H9 (cell line): ENCODE data around the gene KIF13A. TPM values are rescaled to one million over a fixed set of nuclear protein-coding genes. Genes with fewer than 3 reads are reported as not detected.

Source experiments
- DNase-seq: peaks from one replicate; pipeline ENCODE4 v3.0.0-alpha.2; 2017
- H2AFZ ChIP-seq: one replicate; pipeline ENCODE4 v1.6.1; 2013; ENCODE audit warnings: mild to moderate bottlenecking, low read length, control low read depth, moderate library complexity
- H2AK5ac ChIP-seq: 2 replicates; pipeline ENCODE4 v1.6.1; 2013; ENCODE audit warnings: low read length, control low read depth, mixed read lengths; ENCODE audit not compliant: insufficient read length
- H2BK120ac ChIP-seq: one replicate; pipeline ENCODE4 v1.6.1; 2013; ENCODE audit warnings: low read depth, mild to moderate bottlenecking, low read length, control low read depth, inconsistent platforms; ENCODE audit not compliant: poor library complexity, severe bottlenecking
- H2BK12ac ChIP-seq: 2 replicates; pipeline ENCODE4 v1.6.1; 2013; ENCODE audit warnings: low read length, control low read depth, mixed read lengths, low read depth; ENCODE audit not compliant: insufficient read length
- H2BK15ac ChIP-seq: 2 replicates; pipeline ENCODE4 v1.6.1; 2013; ENCODE audit warnings: low read depth, low read length, control low read depth
- H2BK20ac ChIP-seq: one replicate; pipeline ENCODE4 v1.6.1; 2013; ENCODE audit warnings: low read depth, mild to moderate bottlenecking, low read length, control low read depth, inconsistent platforms; ENCODE audit not compliant: poor library complexity, severe bottlenecking
- H2BK5ac ChIP-seq: 2 replicates; pipeline ENCODE4 v1.6.1; 2013; ENCODE audit warnings: low read length, control low read depth, mixed read lengths; ENCODE audit not compliant: insufficient read length
- H3K14ac ChIP-seq: 2 replicates; pipeline ENCODE4 v1.6.1; 2013; ENCODE audit warnings: low read length, control low read depth; ENCODE audit not compliant: insufficient read depth
- H3K18ac ChIP-seq: 2 replicates; pipeline ENCODE4 v1.6.1; 2013; ENCODE audit warnings: low read depth, mild to moderate bottlenecking, mixed read lengths, low read length, control low read depth; ENCODE audit not compliant: insufficient read length
- H3K23ac ChIP-seq: 2 replicates; pipeline ENCODE4 v1.6.1; 2013; ENCODE audit warnings: low read length, control low read depth, mixed read lengths, low read depth; ENCODE audit not compliant: insufficient read length
- H3K23me2 ChIP-seq: 2 replicates; pipeline ENCODE4 v1.6.1; 2013; ENCODE audit warnings: low read depth, mild to moderate bottlenecking, mixed read lengths, low read length, control low read depth; ENCODE audit not compliant: insufficient read length, poor library complexity, severe bottlenecking
- H3K27ac ChIP-seq: 2 replicates; pipeline ENCODE4 v1.5.1; 2013; ENCODE audit warnings: low read length, control low read depth, mixed read lengths, low read depth; ENCODE audit not compliant: insufficient read length
- H3K27me3 ChIP-seq: 2 replicates; pipeline ENCODE4 v1.6.1; 2013; ENCODE audit warnings: low read length, control low read depth, inconsistent platforms; ENCODE audit not compliant: insufficient read depth
- H3K4ac ChIP-seq: 2 replicates; pipeline ENCODE4 v1.6.1; 2013; ENCODE audit warnings: low read depth, mild to moderate bottlenecking, control low read depth, inconsistent platforms, low read length, moderate library complexity
- H3K4me1 ChIP-seq: 2 replicates; pipeline ENCODE4 v1.6.1; 2013; ENCODE audit warnings: low read length, control low read depth, inconsistent platforms; ENCODE audit not compliant: insufficient read depth
- H3K4me2 ChIP-seq: 2 replicates; pipeline ENCODE4 v1.6.1; 2013; ENCODE audit warnings: low read length, control low read depth, mixed read lengths; ENCODE audit not compliant: insufficient read length, insufficient read depth
- H3K56ac ChIP-seq: 2 replicates; pipeline ENCODE4 v1.6.1; 2013; ENCODE audit warnings: low read depth, mild to moderate bottlenecking, mixed read lengths, low read length, control low read depth; ENCODE audit not compliant: insufficient read length
- H3K79me1 ChIP-seq: 2 replicates; pipeline ENCODE4 v1.6.1; 2013; ENCODE audit warnings: low read depth, mild to moderate bottlenecking, moderate library complexity, low read length, control low read depth, inconsistent platforms; ENCODE audit not compliant: insufficient read depth, poor library complexity, severe bottlenecking
- H3K79me2 ChIP-seq: 2 replicates; pipeline ENCODE4 v1.6.1; 2013; ENCODE audit warnings: low read length, control low read depth, inconsistent platforms; ENCODE audit not compliant: insufficient read depth
- H3K9ac ChIP-seq: 2 replicates; pipeline ENCODE4 v1.6.1; 2013; ENCODE audit warnings: low read length, control low read depth, mixed read lengths; ENCODE audit not compliant: insufficient read length; ENCODE audit errors: extremely low read depth
- H3K9me3 ChIP-seq: one replicate; pipeline ENCODE4 v1.6.1; 2013; ENCODE audit warnings: low read depth, low read length, inconsistent platforms; ENCODE audit not compliant: control insufficient read depth
- H3T11ph ChIP-seq: one replicate; pipeline ENCODE4 v1.6.1; 2013; ENCODE audit warnings: mild to moderate bottlenecking, low read length, control low read depth, inconsistent platforms
- H4K20me1 ChIP-seq: one replicate; pipeline ENCODE4 v1.6.1; 2013; ENCODE audit not compliant: control insufficient read depth, insufficient read length, insufficient read depth
- H4K5ac ChIP-seq: 2 replicates; pipeline ENCODE4 v1.6.1; 2013; ENCODE audit warnings: low read depth, mild to moderate bottlenecking, mixed read lengths, low read length, control low read depth; ENCODE audit not compliant: insufficient read length
- H4K8ac ChIP-seq: replicated peaks from 2 replicates; pipeline ENCODE4 v1.6.1; 2013; ENCODE audit warnings: low read length, control low read depth, mixed read lengths, low read depth; ENCODE audit not compliant: insufficient read length
- H4K91ac ChIP-seq: 2 replicates; pipeline ENCODE4 v1.6.1; 2013; ENCODE audit warnings: low read depth, mild to moderate bottlenecking, moderate library complexity, mixed read lengths, low read length, control low read depth; ENCODE audit not compliant: insufficient read length
- H3K27ac Mint-ChIP-seq, 3 experiments: 2 replicates in 2 of 3; 3 replicates in 1 of 3; pipeline ENCODE4 v1.8.0; 2020 to 2021; ENCODE audit warnings: mixed read lengths in 3 of 3, mild to moderate bottlenecking in 1 of 3, moderate library complexity in 1 of 3
- H3K27me3 Mint-ChIP-seq: 2 replicates; pipeline ENCODE4 v1.8.0; 2021; ENCODE audit warnings: low read depth, mild to moderate bottlenecking, moderate library complexity, mixed read lengths
- H3K36me3 Mint-ChIP-seq, 3 experiments: 2 replicates in 2 of 3; 3 replicates in 1 of 3; pipeline ENCODE4 v1.8.0; 2020 to 2021; ENCODE audit warnings: low read depth in 3 of 3, mixed read lengths in 3 of 3; ENCODE audit not compliant: insufficient read depth in 1 of 3
- H3K4me1 Mint-ChIP-seq, 2 experiments: 2 replicates each; pipeline ENCODE4 v1.8.0; 2020; ENCODE audit warnings: mixed read lengths in 2 of 2
- H3K4me3 Mint-ChIP-seq, 2 experiments: 2 replicates in 1 of 2; 3 replicates in 1 of 2; pipeline ENCODE4 v1.8.0; 2020 to 2021; ENCODE audit warnings: mild to moderate bottlenecking in 2 of 2, mixed read lengths in 2 of 2, moderate library complexity in 1 of 2
- H3K9me3 Mint-ChIP-seq, 2 experiments: 2 replicates in 1 of 2; 3 replicates in 1 of 2; pipeline ENCODE4 v1.8.0; 2020; ENCODE audit warnings: mild to moderate bottlenecking in 2 of 2, mixed read lengths in 2 of 2, moderate library complexity in 1 of 2
- WGBS: extraction: QIAGEN DNeasy Blood & Tissue Kit; methylation state at CpG from one replicate; pipeline ENCODE4 v1.1.7; 2013; ENCODE audit warnings: missing lambda C conversion rate, low lambda C conversion rate, mixed read lengths; ENCODE audit not compliant: insufficient read length; ENCODE audit errors: extremely low coverage; 5-methylcytosine and 5-hydroxymethylcytosine counted together
- total RNA-seq: library from RNA; stranded (reverse); gene quantifications from 2 replicates; pipeline ENCODE4 v1.2.1, GENCODE V29; 2021
- TF ChIP-seq, protein P1 (sequence below): fragments of 200-600 bp; sonication (generic); conservative IDR thresholded peaks from 3 replicates; pipeline ENCODE4 v1.8.0; 2021; ENCODE audit warnings: antibody characterized with exemption, mild to moderate bottlenecking

The KIF13A gene
- total RNA-seq, 1 experiment from 2014 or later = 38.2 TPM

DNA sequence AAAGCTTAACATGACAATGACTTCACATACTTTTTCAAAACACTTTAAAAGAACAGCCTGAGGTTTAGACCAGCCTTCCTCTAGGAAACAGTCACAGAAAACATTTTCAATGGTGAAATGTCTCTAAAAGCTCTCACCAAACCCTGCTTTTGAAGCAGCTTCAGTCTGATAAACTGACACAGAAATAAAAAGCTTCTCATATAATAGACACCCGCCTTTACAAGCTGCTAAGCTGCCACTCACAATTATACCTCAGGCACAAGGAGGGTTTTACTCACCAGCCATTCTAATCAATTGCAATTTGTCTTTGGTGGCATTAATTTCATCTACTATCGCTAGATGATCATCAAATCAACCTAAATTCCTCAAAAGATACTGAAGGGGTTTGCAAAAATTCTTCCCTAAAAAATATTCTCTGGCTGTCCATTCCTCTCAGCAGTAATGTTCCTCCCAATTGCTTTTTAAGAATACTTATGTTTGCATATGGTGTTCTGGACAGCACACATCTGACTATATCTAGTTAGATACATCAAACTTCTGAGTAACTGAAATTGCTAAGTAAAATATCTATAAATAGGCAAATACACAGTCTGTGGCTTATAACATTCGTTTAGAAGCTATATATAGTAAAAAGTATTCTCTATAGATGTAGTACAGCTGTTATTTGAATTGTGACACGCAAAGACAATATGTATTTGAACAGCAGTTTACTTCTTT is 29.4 kb downstream of the KIF13A start:
- Histone ChIP-seq H2BK5ac (no peak overlapping the region), H2BK15ac (no peak overlapping the region), H3K9ac (no peak overlapping the region), H4K20me1 (no peaks in the 10 kb centered on the region), H3K56ac (no peak overlapping the region), H3K4me1 (no peaks in the 10 kb centered on the region; the same call in 1 of the 2 replicates), H3K4ac (no peak overlapping the region), H3T11ph (no peak overlapping the region), H3K27ac (no peak overlapping the region), H3K9me3 (no peaks in the 10 kb centered on the region), H2BK12ac (no peak overlapping the region), H3K14ac (no peak overlapping the region), H3K79me1 (no peaks in the 10 kb centered on the region), H3K23me2 (no peaks in the 10 kb centered on the region), H4K91ac (no peak overlapping the region), H2BK20ac (no peak overlapping the region), H3K4me2 (no peak overlapping the region), H3K18ac (no peak overlapping the region), H4K8ac (no peak overlapping the region), H3K23ac (no peak overlapping the region), H4K5ac (no peak overlapping the region), H2AFZ (no peak overlapping the region), H3K79me2 (no peaks in the 10 kb centered on the region; the same call in 1 of the 2 replicates), H2BK120ac (no peak overlapping the region), H2AK5ac (no peak overlapping the region), H3K27me3 (no peaks in the 10 kb centered on the region)
- Mint-ChIP-seq H3K4me3 (no peak overlapping the region), H3K27me3 (no peaks in the 10 kb centered on the region), H3K4me1 (peaks cover 25 to 26% of the 10 kb centered on the region in 2 experiments), H3K27ac (0 out of 7 replicates have a peak overlapping the region, but pooled peaks of 1 of the 3 experiments have one; percentile 47), H3K9me3 (no peaks in the 10 kb centered on the region), H3K36me3 (peaks cover 0 to 4% (median 0%) of the 10 kb centered on the region in 3 experiments; a peak in 2 of 7 replicates)
- DNase-seq = no peak
- WGBS = no CpG with 5 or more reads among the region's 4 CpGs
- TF ChIP-seq, protein P1, sequence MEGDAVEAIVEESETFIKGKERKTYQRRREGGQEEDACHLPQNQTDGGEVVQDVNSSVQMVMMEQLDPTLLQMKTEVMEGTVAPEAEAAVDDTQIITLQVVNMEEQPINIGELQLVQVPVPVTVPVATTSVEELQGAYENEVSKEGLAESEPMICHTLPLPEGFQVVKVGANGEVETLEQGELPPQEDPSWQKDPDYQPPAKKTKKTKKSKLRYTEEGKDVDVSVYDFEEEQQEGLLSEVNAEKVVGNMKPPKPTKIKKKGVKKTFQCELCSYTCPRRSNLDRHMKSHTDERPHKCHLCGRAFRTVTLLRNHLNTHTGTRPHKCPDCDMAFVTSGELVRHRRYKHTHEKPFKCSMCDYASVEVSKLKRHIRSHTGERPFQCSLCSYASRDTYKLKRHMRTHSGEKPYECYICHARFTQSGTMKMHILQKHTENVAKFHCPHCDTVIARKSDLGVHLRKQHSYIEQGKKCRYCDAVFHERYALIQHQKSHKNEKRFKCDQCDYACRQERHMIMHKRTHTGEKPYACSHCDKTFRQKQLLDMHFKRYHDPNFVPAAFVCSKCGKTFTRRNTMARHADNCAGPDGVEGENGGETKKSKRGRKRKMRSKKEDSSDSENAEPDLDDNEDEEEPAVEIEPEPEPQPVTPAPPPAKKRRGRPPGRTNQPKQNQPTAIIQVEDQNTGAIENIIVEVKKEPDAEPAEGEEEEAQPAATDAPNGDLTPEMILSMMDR = no peak
